ENCODE results near the gene BABAM2.

GRCh38 chr2:27903018-27903417, 12.5 kb downstream of the BABAM2 start:
- TF ChIP-seq CTCF (IDR thresholded peaks at IDR 0.05; ENCODE audit: low read depth, low read length) (no peak), POLR2A (IDR thresholded peaks at IDR 0.05; ENCODE audit: extremely low read depth, insufficient read length) (no peak)
